Stimulated activated CD4-positive, alpha-beta T cell treated with anti-CD3 and anti-CD28 coated beads, TNF-alpha, amount 100 ng/mL, for 24 hours (primary cell): ENCODE data around the gene TMC2.
"Not testable (repeated sequence)": the region's sequence is repeated elsewhere in the genome, so short reads cannot be mapped to it uniquely, and the experiment has no call there.

Source experiments
- DNase-seq, 3 experiments: peaks; one replicate each; pipeline ENCODE4 v3.0.0-alpha.2; 2020; ENCODE audit warnings: low read depth in 3 of 3

Gene TMC2

GRCh38 chr20:2663364-2663886 lies 127.1 kb downstream of the TMC2 start:
- DNase-seq: no peak

- DNase-seq: peak; percentile 82 to 88 (median 85)
These were observed 127.7 kb downstream of the TMC2 start, which contains the start of gene IDH3B for GRCh38 chr20:2663887-2664719. TSS of gene IDH3B (minus strand) at chr20:2664216. CDS start at chr20:2664188, 28 bp downstream.

- no peak for DNase-seq
These were observed 135.6 kb downstream of the TMC2 start for GRCh38 chr20:2671977-2672376.

- DNase-seq: no peak
These were observed 136.1 kb downstream of the TMC2 start for GRCh38 chr20:2672446-2672845.

- DNase-seq: no peak
These were observed 137.1 kb downstream of the TMC2 start for GRCh38 chr20:2673453-2673852.

- no peak for DNase-seq
These were observed 143.7 kb downstream of the TMC2 start for GRCh38 chr20:2680046-2680445.

- DNase-seq: not testable (repeated sequence)
These were observed 145.7 kb downstream of the TMC2 start for GRCh38 chr20:2682040-2682439.

- not testable (repeated sequence) for DNase-seq
These were observed 148.4 kb downstream of the TMC2 start for GRCh38 chr20:2684817-2685216.

GRCh38 chr20:2687514-2687913 lies 151.1 kb downstream of the TMC2 start:
- no peak for DNase-seq

GRCh38 chr20:2688041-2688591 lies 151.7 kb downstream of the TMC2 start:
- DNase-seq: peak; percentile 42 to 76 (median 57)

GRCh38 chr20:2690213-2690612 lies 153.8 kb downstream of the TMC2 start:
- DNase-seq: no peak

- no peak for DNase-seq
These were observed 154.3 kb downstream of the TMC2 start for GRCh38 chr20:2690718-2691117.

GRCh38 chr20:2691127-2691526 lies 154.8 kb downstream of the TMC2 start:
- no peak for DNase-seq
